OCI-LY3 (cell line): Measurements from ENCODE around the gene CAPN6.

Experiments used
- H2AFZ ChIP-seq: fragments of 200-600, 300-600 bp; shearing (Covaris generic); 2 replicates; pipeline ENCODE4 v1.6.0; 2014; ENCODE audit warnings: antibody characterized with exemption, low read depth, low read length
- H3K27ac ChIP-seq: fragments of 200-600, 300-600 bp; sonication (generic); 2 replicates; pipeline ENCODE4 v1.5.1; 2014; ENCODE audit warnings: mild to moderate bottlenecking, low read length, moderate library complexity, mixed read lengths
- H3K27me3 ChIP-seq: fragments of 200-600, 300-600 bp; sonication (generic); 2 replicates; pipeline ENCODE4 v1.6.1; 2014; ENCODE audit warnings: low read depth, low read length, mixed read lengths
- H3K36me3 ChIP-seq: fragments of 200-600, 300-600 bp; sonication (generic); replicated peaks from 2 replicates; pipeline ENCODE3; 2014; ENCODE audit warnings: low read depth, low read length, mixed read lengths
- H3K4me1 ChIP-seq: fragments of 300-600, 200-600 bp; sonication (generic); 2 replicates; pipeline ENCODE4 v1.6.1; 2014; ENCODE audit warnings: low read length, mixed read lengths
- H3K4me2 ChIP-seq: fragments of 200-600, 300-600 bp; sonication (generic); 2 replicates; pipeline ENCODE4 v1.6.1; 2014; ENCODE audit warnings: low read length, mixed read lengths
- H3K4me3 ChIP-seq: fragments of 300-600, 200-600 bp; sonication (generic); 2 replicates; pipeline ENCODE4 v1.5.1; 2014; ENCODE audit warnings: antibody characterized with exemption, mild to moderate bottlenecking, low read length, moderate library complexity
- H3K79me2 ChIP-seq: fragments of 300-600, 200-600 bp; shearing (Covaris generic); 2 replicates; pipeline ENCODE4 v1.6.1; 2014; ENCODE audit warnings: mild to moderate bottlenecking, low read length, mixed read lengths
- H3K9ac ChIP-seq: fragments of 300-600, 200-600 bp; shearing (Covaris generic); 2 replicates; pipeline ENCODE4 v1.6.0; 2014; ENCODE audit warnings: mild to moderate bottlenecking, low read length, moderate library complexity
- H3K9me3 ChIP-seq: fragments of 200-600, 300-600 bp; shearing (Covaris generic); 2 replicates; pipeline ENCODE4 v1.6.1; 2014; ENCODE audit warnings: low read length, mixed read lengths; ENCODE audit not compliant: insufficient read depth
- H4K20me1 ChIP-seq: fragments of 200-600, 300-600 bp; sonication (generic); 2 replicates; pipeline ENCODE4 v1.6.1; 2016; ENCODE audit warnings: low read length, mixed read lengths; ENCODE audit not compliant: insufficient read depth
- EZH2phosphoT487 ChIP-seq: fragments of 200-600 bp; shearing (Covaris generic); IDR thresholded peaks from 2 replicates; pipeline ENCODE4 v1.6.1; 2018; ENCODE audit warnings: antibody characterized with exemption, mixed run types, low read depth
- TF ChIP-seq, protein P1 (sequence below): fragments of 200-600, 300-600 bp; sonication (generic); IDR thresholded peaks from 2 replicates; pipeline ENCODE4 v1.5.1; 2014; ENCODE audit warnings: antibody characterized with exemption, low read length, low read depth

The CAPN6 gene

DNA sequence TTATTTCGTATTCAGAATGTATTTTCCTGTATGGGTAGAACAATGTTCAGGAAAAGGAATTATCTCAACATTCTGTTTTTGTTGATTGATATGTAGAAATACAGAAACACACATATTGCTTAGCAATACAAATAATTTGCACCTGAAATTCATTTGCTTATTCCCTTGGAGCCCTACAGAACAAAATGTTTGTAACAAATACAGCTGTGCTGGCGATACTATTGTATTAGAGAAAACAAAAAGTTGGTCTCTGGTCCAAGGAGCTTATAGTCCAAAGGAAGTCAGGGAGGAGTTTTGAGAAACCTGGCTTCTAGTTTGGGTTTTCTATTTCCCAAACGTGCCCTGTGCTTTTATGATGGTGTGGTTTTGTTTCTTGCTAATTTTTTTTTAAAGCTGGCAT is 37.8 kb upstream of the CAPN6 start:
- Histone ChIP-seq H2AFZ (no peak overlapping the region), H4K20me1 (no peaks in the 10 kb centered on the region), H3K4me1 (no peaks in the 10 kb centered on the region), H3K27me3 (no peaks in the 10 kb centered on the region), H3K4me3 (no peak overlapping the region), H3K9ac (no peak overlapping the region), H3K4me2 (no peak overlapping the region), H3K9me3 (no peaks in the 10 kb centered on the region), H3K27ac (no peak overlapping the region), H3K36me3 (no peaks in the 10 kb centered on the region), H3K79me2 (no peaks in the 10 kb centered on the region)
- TF ChIP-seq, protein P1, sequence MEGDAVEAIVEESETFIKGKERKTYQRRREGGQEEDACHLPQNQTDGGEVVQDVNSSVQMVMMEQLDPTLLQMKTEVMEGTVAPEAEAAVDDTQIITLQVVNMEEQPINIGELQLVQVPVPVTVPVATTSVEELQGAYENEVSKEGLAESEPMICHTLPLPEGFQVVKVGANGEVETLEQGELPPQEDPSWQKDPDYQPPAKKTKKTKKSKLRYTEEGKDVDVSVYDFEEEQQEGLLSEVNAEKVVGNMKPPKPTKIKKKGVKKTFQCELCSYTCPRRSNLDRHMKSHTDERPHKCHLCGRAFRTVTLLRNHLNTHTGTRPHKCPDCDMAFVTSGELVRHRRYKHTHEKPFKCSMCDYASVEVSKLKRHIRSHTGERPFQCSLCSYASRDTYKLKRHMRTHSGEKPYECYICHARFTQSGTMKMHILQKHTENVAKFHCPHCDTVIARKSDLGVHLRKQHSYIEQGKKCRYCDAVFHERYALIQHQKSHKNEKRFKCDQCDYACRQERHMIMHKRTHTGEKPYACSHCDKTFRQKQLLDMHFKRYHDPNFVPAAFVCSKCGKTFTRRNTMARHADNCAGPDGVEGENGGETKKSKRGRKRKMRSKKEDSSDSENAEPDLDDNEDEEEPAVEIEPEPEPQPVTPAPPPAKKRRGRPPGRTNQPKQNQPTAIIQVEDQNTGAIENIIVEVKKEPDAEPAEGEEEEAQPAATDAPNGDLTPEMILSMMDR = no peak
- no peak for TF ChIP-seq EZH2phosphoT487

DNA sequence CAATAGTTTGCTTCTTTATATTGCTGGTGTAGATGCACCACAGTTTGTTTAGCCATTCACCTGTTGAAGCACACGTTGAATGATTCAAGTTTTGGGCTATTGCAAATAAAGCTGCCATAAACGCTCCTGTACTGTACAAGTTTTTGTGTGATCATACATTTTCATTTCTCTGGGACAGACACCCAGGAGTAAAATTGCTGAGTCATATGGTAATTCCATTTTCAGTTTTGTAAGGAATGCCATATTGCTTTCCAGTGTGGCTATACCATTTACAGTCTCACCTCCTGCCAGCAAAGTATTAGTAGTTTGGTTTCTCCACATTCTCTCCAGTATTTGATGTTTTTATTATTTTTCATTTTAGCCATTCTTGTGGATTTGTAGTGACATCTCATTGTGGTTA is 32.0 kb upstream of the CAPN6 start:
- no peak for TF ChIP-seq EZH2phosphoT487
- TF ChIP-seq, protein P1 = no peak
- Histone ChIP-seq H3K4me1 (no peaks in the 10 kb centered on the region), H3K9me3 (no peaks in the 10 kb centered on the region), H3K4me3 (no peak overlapping the region), H3K79me2 (no peaks in the 10 kb centered on the region), H3K36me3 (no peaks in the 10 kb centered on the region), H3K4me2 (no peak overlapping the region), H3K27me3 (no peaks in the 10 kb centered on the region), H4K20me1 (no peaks in the 10 kb centered on the region), H2AFZ (no peak overlapping the region), H3K27ac (no peak overlapping the region), H3K9ac (no peak overlapping the region)

DNA sequence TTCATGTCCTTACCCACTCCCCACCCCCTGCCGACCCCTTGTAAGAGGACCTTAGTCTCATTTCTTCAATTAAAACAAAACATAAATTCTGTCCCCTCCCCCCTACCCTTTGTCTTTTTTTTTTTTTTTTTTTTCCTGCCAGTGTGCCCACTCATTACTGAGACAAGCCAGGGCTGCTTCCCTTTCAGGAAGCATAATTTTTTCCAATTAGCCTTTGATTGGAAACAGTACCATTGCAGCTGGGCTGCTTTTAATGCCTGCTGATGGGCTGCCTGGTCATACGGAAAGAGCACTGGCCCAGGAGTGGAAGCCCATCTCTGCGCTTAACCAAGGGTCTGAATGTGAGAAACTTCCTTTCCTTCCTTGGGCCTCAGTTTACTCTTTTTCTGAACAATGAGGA is 18.6 kb upstream of the CAPN6 start:
- H3K4me1 ChIP-seq = no peaks in the 10 kb centered on the region

DNA sequence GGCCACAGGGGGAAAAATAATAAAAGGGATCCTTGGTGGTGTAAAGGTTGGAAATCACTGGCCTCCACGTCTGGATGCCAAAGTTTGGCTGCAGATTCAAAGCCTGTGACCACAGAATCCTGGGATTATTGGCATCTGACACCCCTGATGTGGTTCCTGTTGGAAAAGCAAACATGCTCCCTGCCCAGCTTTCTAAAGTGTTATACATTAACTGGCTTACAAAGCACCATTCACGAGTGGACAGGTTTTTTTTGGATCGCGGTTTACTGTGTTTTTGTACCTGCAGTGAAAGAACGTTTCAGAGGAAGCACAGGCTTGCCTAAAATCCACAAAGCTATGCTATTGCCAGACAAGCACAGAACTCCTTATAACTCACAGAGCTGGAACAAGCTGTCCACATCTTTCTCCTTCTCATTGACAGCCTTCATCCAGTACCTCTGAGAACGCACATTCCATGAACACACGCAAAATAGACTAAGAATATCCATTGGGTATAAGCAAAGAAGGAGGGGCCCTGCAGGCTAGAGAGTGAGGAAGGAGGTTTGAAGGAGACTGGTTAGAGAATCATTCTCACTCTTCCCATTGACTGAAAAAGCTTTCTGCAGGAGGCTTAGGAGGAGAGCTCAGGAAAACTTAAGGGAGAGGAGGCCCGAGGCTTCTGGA is 14.5 kb upstream of the CAPN6 start:
- Histone ChIP-seq H3K4me1 (no peaks in the 10 kb centered on the region), H3K4me2 (no peak overlapping the region), H3K9me3 (no peaks in the 10 kb centered on the region), H4K20me1 (no peaks in the 10 kb centered on the region), H3K4me3 (no peak overlapping the region), H3K27me3 (no peaks in the 10 kb centered on the region), H3K36me3 (no peaks in the 10 kb centered on the region), H3K27ac (no peak overlapping the region), H2AFZ (no peak overlapping the region), H3K9ac (no peak overlapping the region), H3K79me2 (no peaks in the 10 kb centered on the region)
- no peak for TF ChIP-seq EZH2phosphoT487
- TF ChIP-seq, protein P1 = no peak

More for the DNA sequence above, 18.6 kb upstream of the CAPN6 start:
- Histone ChIP-seq H3K27ac (no peak overlapping the region), H3K9me3 (no peaks in the 10 kb centered on the region), H3K9ac (no peak overlapping the region), H3K4me2 (no peak overlapping the region), H2AFZ (no peak overlapping the region), H4K20me1 (no peaks in the 10 kb centered on the region), H3K79me2 (no peaks in the 10 kb centered on the region), H3K4me3 (no peak overlapping the region), H3K36me3 (no peaks in the 10 kb centered on the region), H3K27me3 (no peaks in the 10 kb centered on the region)
- TF ChIP-seq EZH2phosphoT487 = no peak
- TF ChIP-seq, protein P1 = no peak
